ENCODE measurements around the gene DIP2C. TPM values are rescaled to one million over a fixed set of nuclear protein-coding genes. Genes with fewer than 3 reads are reported as not detected.
"Not testable (repeated sequence)": the region's sequence is repeated elsewhere in the genome, so short reads cannot be mapped to it uniquely, and the experiment has no call there.

Gene DIP2C
- total RNA-seq, 2 donors from 2014 or later, result 21.1 to 23.8 TPM

- Histone ChIP-seq H3K27me3 (no peaks in the 10 kb centered on the region), H3K4me3 (no peak overlapping the region), H3K27ac (no peak overlapping the region), H3K9me3 (no peaks in the 10 kb centered on the region), H3K4me1 (peaks cover 0 to 10% of the 10 kb centered on the region in 2 donors), H3K36me3 (no peaks in the 10 kb centered on the region)
- no peak for DNase-seq (ENCODE audit: low spot score)
- TF ChIP-seq CTCF (IDR thresholded peaks at IDR 0.05), result no peak
Measured at GRCh38 chr10:535051-535450, 154.4 kb downstream of the DIP2C start.

- no peak for DNase-seq (ENCODE audit: low spot score)
- H3K27me3 ChIP-seq, result no peaks in the 10 kb centered on the region
- peaks cover 0 to 10% of the 10 kb centered on the region in 2 donors for H3K4me1 ChIP-seq
- H3K4me3 ChIP-seq, result no peak overlapping the region
- no peaks in the 10 kb centered on the region for H3K9me3 ChIP-seq
- H3K36me3 ChIP-seq, result no peaks in the 10 kb centered on the region
- H3K27ac ChIP-seq, result no peak overlapping the region
- TF ChIP-seq CTCF (IDR thresholded peaks at IDR 0.05), result no peak
Measured at GRCh38 chr10:534047-534566, 155.4 kb downstream of the DIP2C start.

- Histone ChIP-seq H3K27ac (no peak overlapping the region), H3K27me3 (no peaks in the 10 kb centered on the region), H3K9me3 (no peaks in the 10 kb centered on the region), H3K36me3 (no peaks in the 10 kb centered on the region), H3K4me1 (peaks cover 0 to 10% of the 10 kb centered on the region in 2 donors), H3K4me3 (no peak overlapping the region)
- DNase-seq (ENCODE audit: low spot score), result no peak
- no peak for TF ChIP-seq CTCF (IDR thresholded peaks at IDR 0.05)
Measured at GRCh38 chr10:533611-534010, 155.9 kb downstream of the DIP2C start.

- Histone ChIP-seq H3K36me3 (no peaks in the 10 kb centered on the region), H3K9me3 (no peaks in the 10 kb centered on the region), H3K27me3 (no peaks in the 10 kb centered on the region), H3K4me1 (peaks cover 0 to 10% of the 10 kb centered on the region in 2 donors), H3K27ac (no peak overlapping the region), H3K4me3 (no peak overlapping the region)
- no peak for TF ChIP-seq CTCF (IDR thresholded peaks at IDR 0.05)
- DNase-seq (ENCODE audit: low spot score), result no peak
Measured at GRCh38 chr10:533186-533585, 156.3 kb downstream of the DIP2C start.

- H3K9me3 ChIP-seq; H3K27ac ChIP-seq; H3K4me3 ChIP-seq; H3K36me3 ChIP-seq; H3K27me3 ChIP-seq; DNase-seq (ENCODE audit: low spot score); H3K4me1 ChIP-seq: not testable (repeated sequence)
Measured at GRCh38 chr10:532331-532730, 157.1 kb downstream of the DIP2C start.

GRCh38 chr10:531541-531940, 157.9 kb downstream of the DIP2C start:
- Histone ChIP-seq H3K9me3 (no peaks in the 10 kb centered on the region), H3K36me3 (no peaks in the 10 kb centered on the region), H3K4me3 (no peak overlapping the region), H3K27me3 (no peaks in the 10 kb centered on the region), H3K27ac (no peak overlapping the region), H3K4me1 (peaks cover 0 to 4% of the 10 kb centered on the region in 2 donors)
- TF ChIP-seq CTCF (IDR thresholded peaks at IDR 0.05), result no peak
- DNase-seq (ENCODE audit: low spot score), result no peak
